Activated CD4-positive, alpha-beta memory T cell treated with anti-CD3 and anti-CD28 coated beads for 36 hours (primary cell): ENCODE measurements around the gene TRPM1. TPM values are rescaled to one million over a fixed set of nuclear protein-coding genes. Genes with fewer than 3 reads are reported as not detected.

Experiments
- CTCF ChIA-PET: fragments of 350-600 bp; sonication (Branson Sonifier 250); formaldehyde crosslinking; loops from one replicate; lab custom pipeline; 2021; ENCODE audit warnings: antibody characterized with exemption, inconsistent platforms; lab: Charles Lee
- POLR2A ChIA-PET: fragments of 350-600 bp; sonication (Branson Sonifier 250); formaldehyde crosslinking; loops from one replicate; lab custom pipeline; 2021; ENCODE audit warnings: antibody characterized with exemption; lab: Charles Lee
- DNase-seq: peaks from one replicate; pipeline ENCODE4 v3.0.0-alpha.2; 2020
- H3K27ac Mint-ChIP-seq: one replicate; pipeline ENCODE4 v1.8.0; 2021; ENCODE audit warnings: mixed read lengths
- H3K27me3 Mint-ChIP-seq: one replicate; pipeline ENCODE4 v1.8.0; 2021; ENCODE audit warnings: mixed read lengths
- H3K36me3 Mint-ChIP-seq: one replicate; pipeline ENCODE4 v1.8.0; 2021; ENCODE audit warnings: mixed read lengths
- H3K4me1 Mint-ChIP-seq: one replicate; pipeline ENCODE4 v1.8.0; 2021; ENCODE audit warnings: low read depth, mixed read lengths
- H3K4me3 Mint-ChIP-seq: one replicate; pipeline ENCODE4 v1.8.0; 2021; ENCODE audit warnings: mild to moderate bottlenecking, mixed read lengths
- H3K9me3 Mint-ChIP-seq: one replicate; pipeline ENCODE4 v1.8.0; 2021; ENCODE audit warnings: mixed read lengths
- intact Hi-C: fragments of 100-400 bp; cut with micrococcal nuclease; formaldehyde crosslinking; loops from one replicate; pipeline ENCODE4 v1.15.1; 2023
- total RNA-seq, 2 experiments: library from RNA; stranded (reverse); gene quantifications; one replicate each; pipeline ENCODE4 v1.2.3, GENCODE V29; 2021

The TRPM1 gene
- total RNA-seq, 2 experiments from 2014 or later = not detected

- DNase-seq = no peak
- H3K27ac Mint-ChIP-seq = no peak overlapping the region
- ChIA-PET CTCF (no interaction called here), POLR2A (no interaction called here)
- intact Hi-C loops = no loop called here
- H3K27me3 Mint-ChIP-seq = peaks cover 17% of the 10 kb centered on the region
- H3K4me3 Mint-ChIP-seq = no peak overlapping the region
- H3K4me1 Mint-ChIP-seq = no peaks in the 10 kb centered on the region
- H3K9me3 Mint-ChIP-seq = peaks cover 4% of the 10 kb centered on the region
- no peaks in the 10 kb centered on the region for H3K36me3 Mint-ChIP-seq
These were observed 43.1 kb downstream of the TRPM1 start for GRCh38 chr15:31058236-31058962.

DNA sequence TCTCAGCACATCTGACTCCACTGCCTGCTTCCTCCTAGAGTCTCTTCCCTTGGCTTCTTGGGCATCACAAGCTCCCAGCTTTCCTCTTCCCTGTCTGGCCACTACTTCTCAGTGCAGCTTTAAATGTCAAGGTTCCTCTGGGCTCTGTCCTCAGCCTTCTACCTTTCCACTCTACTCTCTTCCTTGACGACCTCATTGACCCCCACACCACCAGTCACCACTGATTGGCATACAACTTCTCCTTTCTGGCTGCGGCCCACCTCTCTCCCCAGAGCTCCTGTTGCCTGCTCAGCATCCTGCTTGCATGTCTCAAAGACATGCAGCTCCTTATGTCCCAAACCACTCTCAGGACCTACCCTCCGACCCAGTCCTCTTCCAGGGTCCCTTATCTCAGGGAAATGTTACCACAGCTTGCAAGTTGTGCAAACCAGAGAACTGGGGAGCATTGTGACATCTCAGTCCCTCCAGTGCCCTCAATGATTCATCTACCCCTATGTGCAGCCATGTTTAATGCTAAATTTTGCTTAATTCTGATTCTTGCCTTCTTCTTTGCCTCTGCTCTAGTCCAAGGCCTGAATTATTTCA, 49.9 kb downstream of the TRPM1 start:
- Mint-ChIP-seq H3K4me1 (no peaks in the 10 kb centered on the region), H3K27me3 (peaks cover 7% of the 10 kb centered on the region), H3K36me3 (no peaks in the 10 kb centered on the region), H3K4me3 (no peak overlapping the region), H3K27ac (no peak overlapping the region), H3K9me3 (no peaks in the 10 kb centered on the region)
- intact Hi-C loops = no loop called here
- ChIA-PET POLR2A (no interaction called here), CTCF (interaction anchor here (1.4 kb wide), 1 partner anchor 78 kb away, joined by 6 read pairs; no protein-coding TSS in a partner anchor)
- no peak for DNase-seq

DNA sequence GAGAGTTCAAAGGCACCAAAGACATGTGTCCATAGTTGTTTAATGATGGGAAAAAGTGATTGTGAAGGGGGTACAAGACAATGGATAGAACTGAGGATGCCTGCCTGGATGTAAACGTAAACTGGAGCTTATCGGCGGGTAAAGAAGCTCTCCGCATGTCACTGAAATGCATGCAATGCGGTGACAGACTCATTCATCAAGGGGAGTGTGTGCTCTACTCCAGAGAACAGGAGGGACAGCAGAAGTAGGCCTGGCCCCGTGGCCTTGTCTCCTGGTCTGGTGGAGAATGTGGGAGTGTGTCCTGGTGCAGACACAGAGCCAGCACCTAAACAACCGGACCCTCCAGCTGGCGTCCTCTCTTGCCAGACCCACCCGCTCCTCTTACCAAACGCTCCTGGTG, 50.6 kb downstream of the TRPM1 start:
- no peak for DNase-seq
- Mint-ChIP-seq H3K4me1 (no peaks in the 10 kb centered on the region), H3K9me3 (no peaks in the 10 kb centered on the region), H3K4me3 (no peak overlapping the region), H3K27me3 (peaks cover 7% of the 10 kb centered on the region), H3K36me3 (no peaks in the 10 kb centered on the region), H3K27ac (no peak overlapping the region)
- ChIA-PET POLR2A (no interaction called here), CTCF (interaction anchor here (1.4 kb wide), 1 partner anchor 78 kb away, joined by 6 read pairs; no protein-coding TSS in a partner anchor)
- intact Hi-C loops = no loop called here

GRCh38 chr15:31049682-31050615, 51.6 kb downstream of the TRPM1 start:
- CTCF ChIA-PET = interaction anchor here (1.1 to 1.4 kb wide), 2 partner anchors 79 kb away, joined by 5 to 6 read pairs; no protein-coding TSS in a partner anchor
- intact Hi-C loops = no loop called here
- Mint-ChIP-seq H3K9me3 (no peaks in the 10 kb centered on the region), H3K4me1 (no peaks in the 10 kb centered on the region), H3K4me3 (no peak overlapping the region), H3K27ac (no peak overlapping the region), H3K36me3 (no peaks in the 10 kb centered on the region), H3K27me3 (peaks cover 5% of the 10 kb centered on the region)
- no peak for DNase-seq
- POLR2A ChIA-PET = no interaction called here

- intact Hi-C loops = no loop called here
- CTCF ChIA-PET = interaction anchor here (1.1 kb wide), 1 partner anchor 80 kb away, joined by 5 read pairs; no protein-coding TSS in a partner anchor
- H3K27me3 Mint-ChIP-seq = peaks cover 5% of the 10 kb centered on the region
- POLR2A ChIA-PET = no interaction called here
- H3K9me3 Mint-ChIP-seq = no peaks in the 10 kb centered on the region
- H3K36me3 Mint-ChIP-seq = no peaks in the 10 kb centered on the region
- H3K27ac Mint-ChIP-seq = no peak overlapping the region
- no peaks in the 10 kb centered on the region for H3K4me1 Mint-ChIP-seq
- H3K4me3 Mint-ChIP-seq = no peak overlapping the region
- no peak for DNase-seq
These were observed 52.4 kb downstream of the TRPM1 start for GRCh38 chr15:31049111-31049510.

DNA sequence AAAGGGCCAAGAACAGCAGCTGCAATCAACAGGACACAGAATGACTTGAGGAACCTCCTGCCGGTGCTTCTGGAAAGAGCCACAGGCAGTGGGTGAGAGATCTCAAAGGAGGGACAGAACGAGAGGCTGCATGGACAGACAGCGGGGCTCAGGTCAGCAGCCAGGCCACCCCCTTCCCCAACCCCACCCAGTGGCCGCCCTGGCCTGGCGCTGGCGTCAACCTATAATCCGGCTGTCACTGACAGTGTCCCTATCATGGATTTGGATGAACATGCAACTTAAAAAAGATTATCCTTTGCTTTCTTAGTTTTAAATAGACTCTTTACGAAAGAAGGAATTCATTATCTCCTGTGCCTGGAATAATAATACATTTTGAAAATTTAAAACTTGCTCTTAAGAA, 54.1 kb downstream of the TRPM1 start:
- peaks cover 2% of the 10 kb centered on the region for H3K27me3 Mint-ChIP-seq
- ChIA-PET CTCF (no interaction called here), POLR2A (no interaction called here)

DNA sequence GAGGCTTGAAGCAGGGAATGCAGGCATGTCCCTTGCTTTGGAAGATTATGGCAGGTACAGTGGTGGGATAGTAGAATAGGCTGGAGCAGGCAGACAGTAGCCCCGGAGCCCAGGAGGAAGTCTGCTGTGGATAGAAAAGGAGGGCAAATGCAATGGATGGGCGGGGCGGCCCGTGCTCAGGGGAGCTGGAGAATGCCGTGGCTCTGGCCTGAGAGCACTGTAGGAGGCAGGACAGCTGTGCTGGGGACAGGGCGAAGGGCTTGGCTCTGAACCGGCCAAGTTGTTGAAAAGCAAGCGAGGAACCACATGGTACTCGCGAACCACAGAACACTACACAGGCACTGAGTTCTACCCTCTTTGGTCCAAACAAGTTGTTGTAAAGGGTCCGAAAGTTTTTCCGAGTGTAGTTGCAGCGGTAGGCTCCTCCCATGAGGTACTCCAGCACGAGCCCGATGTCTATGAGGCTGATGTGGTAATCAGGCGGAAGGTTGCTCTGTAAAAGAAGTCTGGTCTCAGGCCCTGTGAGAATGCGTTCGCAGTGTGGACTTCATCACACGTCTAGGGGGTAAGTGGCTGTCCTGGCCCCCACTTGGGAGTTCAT, 54.7 kb downstream of the TRPM1 start:
- CTCF ChIA-PET = no interaction called here
- no peak overlapping the region for H3K4me3 Mint-ChIP-seq
- H3K27me3 Mint-ChIP-seq = peaks cover 3% of the 10 kb centered on the region
- no peaks in the 10 kb centered on the region for H3K36me3 Mint-ChIP-seq
- H3K27ac Mint-ChIP-seq = no peak overlapping the region
- no peaks in the 10 kb centered on the region for H3K4me1 Mint-ChIP-seq
- intact Hi-C loops = no loop called here
- no peaks in the 10 kb centered on the region for H3K9me3 Mint-ChIP-seq
- DNase-seq = no peak
- POLR2A ChIA-PET = no interaction called here

More for the DNA sequence above, 54.1 kb downstream of the TRPM1 start:
- H3K9me3 Mint-ChIP-seq = no peaks in the 10 kb centered on the region
- no peaks in the 10 kb centered on the region for H3K36me3 Mint-ChIP-seq
- H3K27ac Mint-ChIP-seq = no peak overlapping the region
- intact Hi-C loops = no loop called here
- DNase-seq = no peak
- H3K4me3 Mint-ChIP-seq = no peak overlapping the region
- H3K4me1 Mint-ChIP-seq = no peaks in the 10 kb centered on the region

- intact Hi-C loops = no loop called here
- peaks cover 3% of the 10 kb centered on the region for H3K27me3 Mint-ChIP-seq
- DNase-seq = no peak
- H3K4me3 Mint-ChIP-seq = no peak overlapping the region
- no peaks in the 10 kb centered on the region for H3K36me3 Mint-ChIP-seq
- no peaks in the 10 kb centered on the region for H3K9me3 Mint-ChIP-seq
- ChIA-PET CTCF (interaction anchor here (0.7 kb wide), 1 partner anchor 18 kb away, joined by 3 read pairs; no protein-coding TSS in a partner anchor), POLR2A (no interaction called here)
- no peak overlapping the region for H3K27ac Mint-ChIP-seq
- no peaks in the 10 kb centered on the region for H3K4me1 Mint-ChIP-seq
These were observed 55.9 kb downstream of the TRPM1 start for GRCh38 chr15:31045606-31046005.

DNA sequence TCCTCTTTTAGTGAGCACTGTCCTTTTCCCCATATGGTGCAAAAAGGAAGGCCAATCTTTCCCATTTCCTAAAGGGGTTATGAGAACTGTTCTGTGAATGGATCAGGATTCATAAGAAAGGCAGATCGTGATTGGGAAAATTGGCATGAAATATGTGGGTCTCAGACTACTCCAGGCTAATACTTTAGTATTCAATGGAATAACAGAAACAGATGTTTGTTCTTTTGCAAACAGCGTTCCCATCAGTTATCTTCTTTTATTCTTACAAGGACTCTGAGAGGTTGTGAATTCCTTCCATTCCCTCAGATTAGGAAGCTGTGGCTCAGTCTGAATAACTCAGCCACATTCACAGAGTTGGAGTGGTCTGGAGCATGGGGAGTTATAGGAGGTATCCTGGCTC, 58.8 kb downstream of the TRPM1 start:
- CTCF ChIA-PET = no interaction called here
- no peaks in the 10 kb centered on the region for H3K36me3 Mint-ChIP-seq
- no peak overlapping the region for H3K27ac Mint-ChIP-seq
- peaks cover 3% of the 10 kb centered on the region for H3K27me3 Mint-ChIP-seq
- intact Hi-C loops = no loop called here
- POLR2A ChIA-PET = no interaction called here
- DNase-seq = no peak
- H3K4me3 Mint-ChIP-seq = no peak overlapping the region
- no peaks in the 10 kb centered on the region for H3K4me1 Mint-ChIP-seq
- no peaks in the 10 kb centered on the region for H3K9me3 Mint-ChIP-seq

DNA sequence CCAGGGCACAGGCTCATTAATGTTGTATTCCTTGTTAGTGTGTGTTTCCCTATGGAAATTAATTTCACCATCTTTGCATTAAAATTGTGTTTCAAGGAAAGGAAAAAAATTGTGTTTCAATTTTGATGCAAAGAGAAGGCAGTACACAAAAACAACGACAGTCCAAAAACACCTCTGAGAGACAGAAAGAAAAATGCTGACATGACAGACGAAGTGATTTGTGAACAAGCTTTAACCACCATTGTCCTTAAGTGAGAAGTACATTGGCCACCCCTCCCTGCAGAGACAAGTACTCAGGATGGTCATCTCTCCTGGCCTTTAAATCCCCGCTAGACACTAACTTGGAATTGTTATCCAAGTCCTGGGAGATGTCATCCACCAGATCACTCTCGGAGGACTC, 59.9 kb downstream of the TRPM1 start:
- Mint-ChIP-seq H3K9me3 (no peaks in the 10 kb centered on the region), H3K27ac (no peak overlapping the region), H3K27me3 (peaks cover 3% of the 10 kb centered on the region), H3K4me3 (no peak overlapping the region), H3K36me3 (no peaks in the 10 kb centered on the region), H3K4me1 (no peaks in the 10 kb centered on the region)
- ChIA-PET CTCF (no interaction called here), POLR2A (no interaction called here)
- no peak for DNase-seq
- intact Hi-C loops = no loop called here

DNA sequence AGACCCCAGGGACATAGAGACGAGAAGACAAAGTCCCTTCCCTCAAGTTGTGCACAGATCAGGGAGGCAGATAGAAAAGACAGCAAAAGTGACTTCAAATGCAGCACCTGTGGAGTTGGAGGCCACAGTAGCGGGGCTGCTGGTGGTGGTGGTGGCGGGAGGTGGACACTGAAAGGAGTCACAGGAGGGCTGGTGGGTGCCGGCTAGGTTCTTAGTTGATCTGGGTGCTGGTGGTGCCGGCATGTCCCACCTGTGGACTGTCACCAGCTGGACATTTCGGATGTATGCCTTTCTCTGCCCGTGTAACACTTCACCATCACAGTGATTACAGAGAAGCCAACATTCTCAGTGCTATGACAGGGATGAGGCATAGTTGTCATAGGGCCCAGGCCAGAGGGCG, 60.9 kb downstream of the TRPM1 start:
- no peaks in the 10 kb centered on the region for H3K4me1 Mint-ChIP-seq
- intact Hi-C loops = no loop called here
- H3K36me3 Mint-ChIP-seq = no peaks in the 10 kb centered on the region
- no peak overlapping the region for H3K4me3 Mint-ChIP-seq
- CTCF ChIA-PET = interaction anchor here (0.6 kb wide), 1 partner anchor 183 kb away, joined by 5 read pairs; no protein-coding TSS in a partner anchor
- POLR2A ChIA-PET = no interaction called here
- H3K27ac Mint-ChIP-seq = no peak overlapping the region
- H3K27me3 Mint-ChIP-seq = peaks cover 2% of the 10 kb centered on the region
- no peaks in the 10 kb centered on the region for H3K9me3 Mint-ChIP-seq
- DNase-seq = no peak

- H3K4me3 Mint-ChIP-seq = no peak overlapping the region
- POLR2A ChIA-PET = no interaction called here
- peaks cover 2% of the 10 kb centered on the region for H3K27me3 Mint-ChIP-seq
- H3K4me1 Mint-ChIP-seq = no peaks in the 10 kb centered on the region
- no peaks in the 10 kb centered on the region for H3K36me3 Mint-ChIP-seq
- H3K9me3 Mint-ChIP-seq = no peaks in the 10 kb centered on the region
- CTCF ChIA-PET = no interaction called here
- H3K27ac Mint-ChIP-seq = no peak overlapping the region
- DNase-seq = no peak
- intact Hi-C loops = loop anchor here (10.0 kb wide), 1 partner anchor 65 kb away; no protein-coding TSS in a partner anchor
These were observed 61.6 kb downstream of the TRPM1 start for GRCh38 chr15:31039961-31040360.
